Measurements from ENCODE around the gene ZC3H14.

Gene ZC3H14

DNA sequence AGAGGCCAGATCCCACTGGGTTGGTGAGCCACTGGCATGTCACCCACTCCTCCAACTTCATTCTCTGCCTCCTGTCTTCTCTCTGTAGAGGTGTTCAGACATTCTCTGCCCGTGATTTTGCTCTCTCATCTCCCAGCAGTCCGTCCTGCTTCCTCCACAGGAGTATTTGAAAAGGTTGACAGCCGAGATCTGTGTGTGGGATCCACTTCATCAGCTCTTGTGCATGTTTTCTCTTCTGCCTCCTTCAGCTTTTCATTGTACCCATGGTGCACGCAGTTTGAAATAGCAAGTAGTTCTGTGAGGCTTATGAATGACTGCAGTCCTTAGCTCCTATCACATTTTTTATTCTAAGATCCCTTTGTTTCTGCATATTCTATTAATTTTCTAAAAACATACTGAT lies 34.8 kb downstream of the ZC3H14 start (continued):
- TF ChIP-seq, protein P1, sequence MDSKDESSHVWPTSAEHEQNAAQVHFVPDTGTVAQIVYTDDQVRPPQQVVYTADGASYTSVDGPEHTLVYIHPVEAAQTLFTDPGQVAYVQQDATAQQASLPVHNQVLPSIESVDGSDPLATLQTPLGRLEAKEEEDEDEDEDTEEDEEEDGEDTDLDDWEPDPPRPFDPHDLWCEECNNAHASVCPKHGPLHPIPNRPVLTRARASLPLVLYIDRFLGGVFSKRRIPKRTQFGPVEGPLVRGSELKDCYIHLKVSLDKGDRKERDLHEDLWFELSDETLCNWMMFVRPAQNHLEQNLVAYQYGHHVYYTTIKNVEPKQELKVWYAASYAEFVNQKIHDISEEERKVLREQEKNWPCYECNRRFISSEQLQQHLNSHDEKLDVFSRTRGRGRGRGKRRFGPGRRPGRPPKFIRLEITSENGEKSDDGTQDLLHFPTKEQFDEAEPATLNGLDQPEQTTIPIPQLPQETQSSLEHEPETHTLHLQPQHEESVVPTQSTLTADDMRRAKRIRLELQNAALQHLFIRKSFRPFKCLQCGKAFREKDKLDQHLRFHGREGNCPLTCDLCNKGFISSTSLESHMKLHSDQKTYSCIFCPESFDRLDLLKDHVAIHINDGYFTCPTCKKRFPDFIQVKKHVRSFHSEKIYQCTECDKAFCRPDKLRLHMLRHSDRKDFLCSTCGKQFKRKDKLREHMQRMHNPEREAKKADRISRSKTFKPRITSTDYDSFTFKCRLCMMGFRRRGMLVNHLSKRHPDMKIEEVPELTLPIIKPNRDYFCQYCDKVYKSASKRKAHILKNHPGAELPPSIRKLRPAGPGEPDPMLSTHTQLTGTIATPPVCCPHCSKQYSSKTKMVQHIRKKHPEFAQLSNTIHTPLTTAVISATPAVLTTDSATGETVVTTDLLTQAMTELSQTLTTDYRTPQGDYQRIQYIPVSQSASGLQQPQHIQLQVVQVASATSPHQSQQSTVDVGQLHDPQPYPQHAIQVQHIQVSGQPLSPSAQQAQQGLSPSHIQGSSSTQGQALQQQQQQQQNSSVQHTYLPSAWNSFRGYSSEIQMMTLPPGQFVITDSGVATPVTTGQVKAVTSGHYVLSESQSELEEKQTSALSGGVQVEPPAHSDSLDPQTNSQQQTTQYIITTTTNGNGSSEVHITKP (tag by site-specific recombination; IDR thresholded peaks at IDR 0.05), result no peak
- TF ChIP-seq, protein P2, sequence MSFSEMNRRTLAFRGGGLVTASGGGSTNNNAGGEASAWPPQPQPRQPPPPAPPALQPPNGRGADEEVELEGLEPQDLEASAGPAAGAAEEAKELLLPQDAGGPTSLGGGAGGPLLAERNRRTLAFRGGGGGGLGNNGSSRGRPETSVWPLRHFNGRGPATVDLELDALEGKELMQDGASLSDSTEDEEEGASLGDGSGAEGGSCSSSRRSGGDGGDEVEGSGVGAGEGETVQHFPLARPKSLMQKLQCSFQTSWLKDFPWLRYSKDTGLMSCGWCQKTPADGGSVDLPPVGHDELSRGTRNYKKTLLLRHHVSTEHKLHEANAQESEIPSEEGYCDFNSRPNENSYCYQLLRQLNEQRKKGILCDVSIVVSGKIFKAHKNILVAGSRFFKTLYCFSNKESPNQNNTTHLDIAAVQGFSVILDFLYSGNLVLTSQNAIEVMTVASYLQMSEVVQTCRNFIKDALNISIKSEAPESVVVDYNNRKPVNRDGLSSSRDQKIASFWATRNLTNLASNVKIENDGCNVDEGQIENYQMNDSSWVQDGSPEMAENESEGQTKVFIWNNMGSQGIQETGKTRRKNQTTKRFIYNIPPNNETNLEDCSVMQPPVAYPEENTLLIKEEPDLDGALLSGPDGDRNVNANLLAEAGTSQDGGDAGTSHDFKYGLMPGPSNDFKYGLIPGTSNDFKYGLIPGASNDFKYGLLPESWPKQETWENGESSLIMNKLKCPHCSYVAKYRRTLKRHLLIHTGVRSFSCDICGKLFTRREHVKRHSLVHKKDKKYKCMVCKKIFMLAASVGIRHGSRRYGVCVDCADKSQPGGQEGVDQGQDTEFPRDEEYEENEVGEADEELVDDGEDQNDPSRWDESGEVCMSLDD (tag by site-specific recombination; IDR thresholded peaks at IDR 0.05), result no peak
- no peak for TF ChIP-seq ZNF114 (tag by site-specific recombination; IDR thresholded peaks at IDR 0.05)
- TF ChIP-seq ZNF335 (tag by site-specific recombination; conservative IDR thresholded peaks at IDR 0.05), result no peak
- TF ChIP-seq, protein P3, sequence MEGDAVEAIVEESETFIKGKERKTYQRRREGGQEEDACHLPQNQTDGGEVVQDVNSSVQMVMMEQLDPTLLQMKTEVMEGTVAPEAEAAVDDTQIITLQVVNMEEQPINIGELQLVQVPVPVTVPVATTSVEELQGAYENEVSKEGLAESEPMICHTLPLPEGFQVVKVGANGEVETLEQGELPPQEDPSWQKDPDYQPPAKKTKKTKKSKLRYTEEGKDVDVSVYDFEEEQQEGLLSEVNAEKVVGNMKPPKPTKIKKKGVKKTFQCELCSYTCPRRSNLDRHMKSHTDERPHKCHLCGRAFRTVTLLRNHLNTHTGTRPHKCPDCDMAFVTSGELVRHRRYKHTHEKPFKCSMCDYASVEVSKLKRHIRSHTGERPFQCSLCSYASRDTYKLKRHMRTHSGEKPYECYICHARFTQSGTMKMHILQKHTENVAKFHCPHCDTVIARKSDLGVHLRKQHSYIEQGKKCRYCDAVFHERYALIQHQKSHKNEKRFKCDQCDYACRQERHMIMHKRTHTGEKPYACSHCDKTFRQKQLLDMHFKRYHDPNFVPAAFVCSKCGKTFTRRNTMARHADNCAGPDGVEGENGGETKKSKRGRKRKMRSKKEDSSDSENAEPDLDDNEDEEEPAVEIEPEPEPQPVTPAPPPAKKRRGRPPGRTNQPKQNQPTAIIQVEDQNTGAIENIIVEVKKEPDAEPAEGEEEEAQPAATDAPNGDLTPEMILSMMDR (tag by site-specific recombination; IDR thresholded peaks at IDR 0.05), result no peak
- TF ChIP-seq ZNF776 (tag by site-specific recombination; IDR thresholded peaks at IDR 0.05; ENCODE audit: borderline replicate concordance), result no peak
- no peak for TF ChIP-seq ZNF48 (tag by site-specific recombination; IDR thresholded peaks at IDR 0.05)
- TF ChIP-seq, protein P4, sequence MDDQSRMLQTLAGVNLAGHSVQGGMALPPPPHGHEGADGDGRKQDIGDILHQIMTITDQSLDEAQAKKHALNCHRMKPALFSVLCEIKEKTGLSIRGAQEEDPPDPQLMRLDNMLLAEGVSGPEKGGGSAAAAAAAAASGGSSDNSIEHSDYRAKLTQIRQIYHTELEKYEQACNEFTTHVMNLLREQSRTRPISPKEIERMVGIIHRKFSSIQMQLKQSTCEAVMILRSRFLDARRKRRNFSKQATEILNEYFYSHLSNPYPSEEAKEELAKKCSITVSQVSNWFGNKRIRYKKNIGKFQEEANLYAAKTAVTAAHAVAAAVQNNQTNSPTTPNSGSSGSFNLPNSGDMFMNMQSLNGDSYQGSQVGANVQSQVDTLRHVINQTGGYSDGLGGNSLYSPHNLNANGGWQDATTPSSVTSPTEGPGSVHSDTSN (CRISPR knock-in tag; IDR thresholded peaks at IDR 0.05), result no peak

DNA sequence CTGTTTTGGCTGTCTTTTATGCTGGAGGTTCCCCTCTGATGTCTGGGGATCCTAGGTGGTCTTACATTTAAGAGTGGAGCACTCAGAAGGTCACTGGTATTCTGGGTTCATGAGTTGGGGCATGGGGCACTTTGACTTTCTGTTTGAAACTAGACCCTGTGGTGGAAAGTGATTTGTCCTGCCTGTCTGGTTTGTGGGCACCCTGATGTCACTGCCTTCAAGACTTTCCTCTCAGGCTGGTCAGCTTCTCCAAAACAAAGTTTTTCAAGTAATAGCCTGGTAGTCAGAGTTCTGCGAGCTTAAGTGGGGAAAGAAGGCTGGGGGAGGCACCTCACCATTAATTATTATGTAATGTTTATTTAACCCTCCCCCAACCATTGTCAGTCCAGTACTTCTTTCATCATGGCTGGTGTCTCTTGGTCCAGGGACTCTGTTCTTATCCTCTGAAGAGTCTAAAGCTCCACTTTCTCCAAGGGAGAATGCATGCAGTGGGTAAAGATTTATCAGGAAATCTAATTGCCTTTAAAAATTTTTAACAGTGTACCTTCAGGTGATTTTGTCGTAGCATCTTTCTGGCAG lies 35.3 kb downstream of the ZC3H14 start:
- 0 out of 2 replicates have a peak, but pooled peaks cover 3% of the 10 kb centered on the region for H3K4me1 ChIP-seq (ENCODE audit: control insufficient read depth, insufficient read depth, low read length)
- H3K36me3 ChIP-seq (ENCODE audit: control insufficient read depth in 2 of 2, insufficient read depth in 1 of 2, low read length in 2 of 2), result peaks cover 40 to 100% of the 10 kb centered on the region in 2 experiments
- TF ChIP-seq ZNF837 (tag by site-specific recombination; IDR thresholded peaks at IDR 0.05) (no peak), ZNF394 (tag by site-specific recombination; IDR thresholded peaks at IDR 0.05; ENCODE audit: borderline replicate concordance) (no peak)
- H3K27ac ChIP-seq (ENCODE audit: extremely low read depth, low read depth, low read length), result no peak overlapping the region
- H3K9me3 ChIP-seq (ENCODE audit: control insufficient read depth, insufficient read depth, low read depth, low read length), result no peaks in the 10 kb centered on the region
- CTCF ChIA-PET, result no interaction called here
- POLR2A ChIA-PET, result no interaction called here
- no peak overlapping the region for H3K4me3 ChIP-seq (ENCODE audit: low read depth, low read length)

DNA sequence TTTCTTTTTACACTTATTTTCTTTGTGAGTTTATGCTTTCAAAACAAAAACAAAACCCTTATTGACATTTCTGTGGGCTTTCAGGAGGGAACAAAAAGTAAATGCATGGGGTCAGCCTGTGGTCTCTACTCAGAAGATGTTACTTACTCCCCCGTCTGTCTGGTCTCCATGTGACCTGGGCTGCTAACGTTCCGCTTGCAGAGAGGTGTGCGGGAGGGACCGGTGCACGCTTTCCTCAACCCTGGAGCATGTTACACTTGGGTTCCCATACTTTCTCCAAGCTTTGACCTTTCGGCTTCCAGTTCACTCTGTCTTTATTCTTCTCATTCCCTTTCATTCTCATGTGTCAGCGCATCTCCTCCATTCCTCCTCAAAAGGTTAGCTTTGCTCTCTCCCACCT lies 36.5 kb downstream of the ZC3H14 start:
- TF ChIP-seq ZNF76 (tag by site-specific recombination; IDR thresholded peaks at IDR 0.05; ENCODE audit: borderline replicate concordance, low read depth) (no peak), WT1 (tag by site-specific recombination; IDR thresholded peaks at IDR 0.05) (no peak), KLF7 (tag by site-specific recombination; IDR thresholded peaks at IDR 0.05; ENCODE audit: borderline replicate concordance) (no peak), ZNF585B (tag by site-specific recombination; IDR thresholded peaks at IDR 0.05) (no peak), ZNF473 (tag by site-specific recombination; IDR thresholded peaks at IDR 0.05) (no peak), ZNF37A (tag by site-specific recombination; IDR thresholded peaks at IDR 0.05) (no peak)
- TF ChIP-seq, protein P5, sequence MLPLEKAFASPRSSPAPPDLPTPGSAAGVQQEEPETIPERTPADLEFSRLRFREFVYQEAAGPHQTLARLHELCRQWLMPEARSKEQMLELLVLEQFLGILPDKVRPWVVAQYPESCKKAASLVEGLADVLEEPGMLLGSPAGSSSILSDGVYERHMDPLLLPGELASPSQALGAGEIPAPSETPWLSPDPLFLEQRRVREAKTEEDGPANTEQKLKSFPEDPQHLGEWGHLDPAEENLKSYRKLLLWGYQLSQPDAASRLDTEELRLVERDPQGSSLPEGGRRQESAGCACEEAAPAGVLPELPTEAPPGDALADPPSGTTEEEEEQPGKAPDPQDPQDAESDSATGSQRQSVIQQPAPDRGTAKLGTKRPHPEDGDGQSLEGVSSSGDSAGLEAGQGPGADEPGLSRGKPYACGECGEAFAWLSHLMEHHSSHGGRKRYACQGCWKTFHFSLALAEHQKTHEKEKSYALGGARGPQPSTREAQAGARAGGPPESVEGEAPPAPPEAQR (tag by site-specific recombination; IDR thresholded peaks at IDR 0.05), result no peak
- TF ChIP-seq, protein P6, sequence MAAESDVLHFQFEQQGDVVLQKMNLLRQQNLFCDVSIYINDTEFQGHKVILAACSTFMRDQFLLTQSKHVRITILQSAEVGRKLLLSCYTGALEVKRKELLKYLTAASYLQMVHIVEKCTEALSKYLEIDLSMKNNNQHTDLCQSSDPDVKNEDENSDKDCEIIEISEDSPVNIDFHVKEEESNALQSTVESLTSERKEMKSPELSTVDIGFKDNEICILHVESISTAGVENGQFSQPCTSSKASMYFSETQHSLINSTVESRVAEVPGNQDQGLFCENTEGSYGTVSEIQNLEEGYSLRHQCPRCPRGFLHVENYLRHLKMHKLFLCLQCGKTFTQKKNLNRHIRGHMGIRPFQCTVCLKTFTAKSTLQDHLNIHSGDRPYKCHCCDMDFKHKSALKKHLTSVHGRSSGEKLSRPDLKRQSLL (tag by site-specific recombination; IDR thresholded peaks at IDR 0.05), result no peak
- H3K36me3 ChIP-seq (ENCODE audit: control insufficient read depth in 2 of 2, insufficient read depth in 1 of 2, low read length in 2 of 2), result peaks cover 50 to 100% of the 10 kb centered on the region in 2 experiments
- 0 out of 2 replicates have a peak, but pooled peaks cover 3% of the 10 kb centered on the region for H3K4me1 ChIP-seq (ENCODE audit: control insufficient read depth, insufficient read depth, low read length)
- no peak overlapping the region for H3K4me3 ChIP-seq (ENCODE audit: low read depth, low read length)
- H3K27ac ChIP-seq (ENCODE audit: extremely low read depth, low read depth, low read length), result no peak overlapping the region
- POLR2A ChIA-PET, result no interaction called here
- no peaks in the 10 kb centered on the region for H3K9me3 ChIP-seq (ENCODE audit: control insufficient read depth, insufficient read depth, low read depth, low read length)
- CTCF ChIA-PET, result interaction anchor here (0.6 kb wide), 1 partner anchor 409 kb away, joined by 3 read pairs; no protein-coding TSS in a partner anchor

All from HEK293 (cell line).